NCI-H2227 (cell line): ENCODE data around the gene CLEC11A.
"Not testable (repeated sequence)": the region's sequence is repeated elsewhere in the genome, so short reads cannot be mapped to it uniquely, and the experiment has no call there.

ENCODE experiments used
- DNase-seq: peaks from one replicate; lab custom pipeline; 2025; ENCODE audit not compliant: unreplicated experiment; lab: John Stamatoyannopoulos, UW

Gene CLEC11A

GRCh38 chr19:50721441-50722137, 1.6 kb upstream of the CLEC11A start:
- DNase-seq, result no peak

- peak; percentile 14 for DNase-seq
These were observed 757 bp upstream of the CLEC11A start for GRCh38 chr19:50722201-50723013.

GRCh38 chr19:50723735-50724521, 764 bp downstream of the CLEC11A start:
- no peak for DNase-seq

GRCh38 chr19:50724522-50725217, 1.5 kb downstream of the CLEC11A start:
- peak; percentile 98 for DNase-seq

- no peak for DNase-seq
These were observed 2.2 kb downstream of the CLEC11A start for GRCh38 chr19:50725218-50725910.

DNA sequence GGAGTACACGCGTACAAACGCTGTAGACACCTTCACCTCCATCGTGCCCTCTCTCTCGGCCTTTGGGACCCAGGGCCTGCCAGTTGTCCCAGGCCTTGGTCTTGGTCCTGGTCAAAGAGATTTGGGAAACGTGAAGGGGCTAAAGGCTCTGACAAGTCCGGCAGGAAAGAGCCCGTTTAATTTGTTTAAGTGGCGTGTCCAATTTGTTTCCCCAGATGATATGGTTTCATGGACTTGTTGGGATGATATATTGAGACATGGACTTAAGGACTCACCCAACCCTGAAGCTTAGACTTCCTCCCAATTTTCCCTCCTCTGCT, 2.7 kb downstream of the CLEC11A start:
- no peak for DNase-seq

DNA sequence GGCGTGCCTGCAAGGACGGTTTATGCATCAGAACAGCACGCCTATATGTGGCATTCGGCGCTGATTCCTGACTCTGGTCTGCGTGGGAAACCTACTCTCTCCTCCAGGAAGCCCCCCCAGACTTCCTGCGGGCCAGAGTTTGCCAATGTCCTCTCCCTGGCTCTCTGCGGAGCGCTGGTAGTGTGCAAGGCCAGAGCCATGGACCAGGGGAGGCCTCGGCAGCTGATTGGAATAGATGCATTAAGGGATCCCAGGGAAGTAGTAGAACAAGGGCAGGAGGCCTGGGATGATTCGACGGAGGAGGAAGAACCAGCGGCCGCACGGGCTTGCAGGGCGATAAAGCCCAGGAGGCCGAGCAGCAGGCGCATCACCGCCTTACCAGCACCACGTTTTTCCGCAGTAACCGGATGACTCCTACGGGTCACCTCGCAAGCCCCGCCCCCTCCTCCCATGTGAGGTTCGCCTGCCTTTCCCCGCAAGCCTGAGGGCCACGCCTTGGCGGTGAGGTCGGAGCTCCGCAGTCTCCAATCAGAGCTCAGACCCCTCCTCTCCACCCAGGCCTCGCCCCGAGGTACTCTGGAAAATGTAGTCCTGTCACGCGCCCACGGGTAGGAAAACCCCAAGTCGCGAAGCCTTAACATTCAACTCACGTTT, 5.0 kb downstream of the CLEC11A start:
- DNase-seq, result no peak

DNA sequence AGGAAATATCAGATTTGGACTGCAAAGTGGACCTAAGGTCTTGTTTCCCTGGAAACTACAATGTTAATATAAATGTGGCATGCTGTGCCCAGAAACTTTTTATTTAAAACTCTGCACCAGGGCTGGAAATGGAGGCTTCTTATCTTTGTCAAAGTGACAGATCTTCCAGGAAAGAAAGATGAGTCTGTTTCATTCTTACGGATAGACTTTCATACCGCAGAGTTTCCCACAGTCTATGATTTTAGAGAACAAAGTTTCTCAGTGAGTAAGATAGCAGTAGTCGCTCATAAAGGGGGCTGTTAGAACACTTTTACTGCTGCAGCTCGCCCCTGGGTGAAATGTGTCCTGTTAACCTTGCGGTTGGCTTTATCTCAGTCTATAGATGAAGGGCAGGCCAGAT, 6.7 kb downstream of the CLEC11A start:
- no peak for DNase-seq

- no peak for DNase-seq
These were observed 12.7 kb downstream of the CLEC11A start for GRCh38 chr19:50735869-50736268.

GRCh38 chr19:50736338-50736737, 13.2 kb downstream of the CLEC11A start:
- DNase-seq, result no peak

GRCh38 chr19:50739132-50739913, 16.2 kb downstream of the CLEC11A start:
- no peak for DNase-seq

DNA sequence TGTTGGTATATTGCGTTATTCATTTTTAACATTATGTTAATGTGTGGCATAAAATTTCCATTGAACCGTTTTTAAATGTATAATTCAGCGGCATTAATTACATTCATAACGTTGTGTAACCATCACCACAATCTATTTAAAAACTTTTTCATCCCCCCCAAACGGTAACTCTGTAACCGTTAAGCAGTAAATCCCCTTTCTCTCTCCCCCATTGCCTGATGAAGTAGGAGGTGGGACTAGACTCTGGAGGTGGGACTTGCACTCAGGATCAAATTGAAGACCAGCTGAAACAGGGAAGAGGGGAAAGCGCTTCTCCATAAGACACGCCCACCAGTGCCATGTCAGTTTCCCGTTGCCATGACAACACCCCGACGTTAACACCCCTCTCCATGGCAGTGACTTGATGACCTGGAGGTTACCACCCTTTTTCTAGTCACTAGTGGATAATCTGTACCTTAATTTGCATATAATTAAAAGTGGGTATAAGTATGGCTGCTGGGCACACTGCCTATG, 16.8 kb downstream of the CLEC11A start:
- peak; percentile 27 for DNase-seq

DNA sequence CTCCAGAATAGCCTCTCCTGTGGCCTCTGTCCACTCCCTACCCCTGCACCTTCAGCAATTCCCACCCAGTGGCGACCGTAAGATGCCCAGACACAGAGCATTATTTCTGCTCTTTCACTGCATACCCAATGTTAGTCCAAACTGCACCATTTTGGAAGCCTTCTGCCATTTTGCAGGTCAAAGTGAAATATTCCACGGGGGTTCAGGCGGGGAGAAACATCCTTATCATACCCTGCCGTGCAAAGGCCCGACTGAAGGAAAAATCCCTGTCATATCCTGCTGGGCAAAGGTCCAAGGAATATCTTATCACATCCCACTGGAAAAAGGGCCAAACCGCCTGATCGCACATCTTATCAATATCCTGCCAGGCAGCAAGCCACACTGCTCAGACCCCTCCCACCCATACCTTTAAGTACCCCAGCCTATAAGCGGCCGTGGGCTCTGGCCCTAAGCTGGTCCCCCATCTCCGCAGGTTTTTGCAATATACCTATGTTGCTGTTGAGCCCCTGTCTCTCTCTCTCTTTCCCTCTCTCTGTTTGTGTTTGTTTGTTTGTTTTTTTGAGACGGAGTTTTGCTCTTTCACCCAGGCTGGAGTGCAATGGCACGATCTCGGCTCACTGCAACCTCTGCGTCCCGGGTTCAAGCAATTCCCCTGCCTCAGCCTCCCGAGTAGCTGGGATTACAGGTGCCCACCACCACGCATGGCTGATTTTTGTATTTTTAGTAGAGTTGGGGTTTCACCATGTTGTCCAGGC, 18.2 kb downstream of the CLEC11A start:
- DNase-seq, result no peak

DNA sequence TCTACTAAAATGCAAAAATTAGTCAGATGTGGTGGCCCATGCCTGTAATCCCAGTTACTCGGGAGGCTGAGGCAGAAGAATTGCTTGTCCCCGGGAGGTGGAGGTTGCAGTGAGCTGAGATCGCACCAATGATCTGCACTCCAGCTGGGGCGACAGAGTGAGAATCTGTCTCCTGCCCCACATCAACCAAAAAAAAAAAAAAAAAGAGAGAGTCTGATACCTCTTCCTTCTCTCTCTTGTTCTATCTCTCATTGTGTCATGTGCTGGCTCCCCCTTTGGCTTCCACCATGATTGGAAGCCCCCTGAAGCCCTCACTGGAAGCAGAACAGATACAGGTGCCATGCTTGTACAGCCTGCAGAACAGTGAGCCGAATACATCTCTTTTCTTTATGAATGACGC, 20.4 kb downstream of the CLEC11A start:
- DNase-seq, result no peak

GRCh38 chr19:50745221-50745620, 22.1 kb downstream of the CLEC11A start:
- DNase-seq, result no peak

GRCh38 chr19:50747141-50747540, 24.0 kb downstream of the CLEC11A start:
- not testable (repeated sequence) for DNase-seq

DNA sequence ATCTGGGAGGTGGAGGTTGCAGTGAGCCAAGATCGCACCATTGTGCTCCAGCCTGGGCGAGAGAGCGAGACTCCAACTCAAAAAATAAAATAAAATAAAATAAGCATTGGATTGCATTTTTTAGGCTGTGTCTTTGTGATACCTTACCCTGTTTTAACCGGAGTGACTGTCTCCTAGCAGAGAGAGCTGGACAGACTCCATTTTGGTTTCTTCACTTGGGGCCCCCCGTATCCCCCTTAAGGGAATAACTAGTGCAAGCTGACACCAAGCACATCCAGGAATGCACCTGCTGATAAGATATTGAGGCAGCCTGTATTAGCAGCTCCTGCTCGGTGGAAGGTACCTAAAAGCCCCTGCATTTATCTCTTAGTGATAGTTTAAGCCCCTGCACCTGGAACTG, 26.3 kb downstream of the CLEC11A start:
- DNase-seq, result no peak

DNA sequence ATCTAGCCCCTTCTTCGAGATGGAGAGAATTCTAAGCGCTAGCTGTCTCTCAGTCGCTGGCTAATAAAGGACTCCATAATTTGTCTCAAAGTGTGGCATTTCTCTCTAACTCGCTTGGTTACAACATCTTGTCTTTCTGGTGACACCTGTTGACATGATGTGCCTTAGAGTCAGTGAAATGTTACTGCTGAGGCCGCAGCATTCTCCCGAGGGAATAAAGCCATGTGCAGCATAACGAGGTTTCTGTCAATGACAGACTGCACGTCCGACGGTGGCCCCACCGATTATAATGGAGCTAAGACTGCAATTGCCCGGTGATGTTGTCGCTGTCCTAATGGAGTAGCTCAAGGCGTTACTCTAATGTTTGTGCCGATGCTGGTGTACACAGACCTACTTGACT, 26.8 kb downstream of the CLEC11A start:
- DNase-seq, result no peak
